Suprapubic skin (tissue), 4 donors: ENCODE measurements around the gene AGMO.

Experiments used
- POLR2A ChIP-seq, 2 donors: fragments of 450-650 bp; IDR thresholded peaks; one replicate each; pipeline ENCODE4 v1.6.1; 2017; ENCODE audit warnings: antibody characterized with exemption in 2 of 2, mild to moderate bottlenecking in 2 of 2, moderate library complexity in 2 of 2
- POLR2AphosphoS5 ChIP-seq, 3 donors: sonication (generic); formaldehyde crosslinking; IDR thresholded peaks; one replicate each; pipeline ENCODE4 v1.6.1; 2017; ENCODE audit warnings: antibody characterized with exemption in 3 of 3

DNA sequence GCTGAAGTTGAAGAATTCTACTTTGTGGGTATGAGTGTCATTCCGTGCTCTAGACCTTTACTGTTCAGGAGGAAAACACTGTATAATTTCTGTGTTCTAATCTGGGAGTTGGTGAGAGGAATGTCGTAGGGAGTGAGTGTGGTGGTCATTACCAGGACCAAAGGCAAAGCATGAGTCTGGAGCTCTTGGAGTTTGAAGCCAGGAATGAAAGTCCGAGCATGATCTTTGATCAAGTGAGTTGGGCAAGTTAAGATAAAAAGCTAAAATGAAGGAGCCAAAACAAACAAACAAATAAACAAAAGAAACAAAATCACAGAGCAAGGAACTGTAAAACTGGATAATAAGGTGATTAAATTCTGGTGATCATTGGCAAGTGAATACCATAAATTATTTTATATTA, 161.4 kb downstream of the AGMO start:
- no peak for TF ChIP-seq POLR2AphosphoS5 (IDR thresholded peaks at IDR 0.05)
- no peak for TF ChIP-seq POLR2A (IDR thresholded peaks at IDR 0.05)
